Fibroblast of lung (primary cell): ENCODE data around the gene CYGB. TPM values are rescaled to one million over a fixed set of nuclear protein-coding genes. Genes with fewer than 3 reads are reported as not detected.

ENCODE experiments used
- DNase-seq, 2 donors: peaks; one replicate each; pipeline versions ENCODE4 v3.0.0 to v3.0.0-alpha.2; 2010; ENCODE audit warnings: low read depth in 2 of 2
- H2AFZ ChIP-seq: 2 replicates; pipeline ENCODE4 v1.5.1; 2012; ENCODE audit warnings: low read length, control low read depth, inconsistent platforms
- H3K27ac ChIP-seq: 2 replicates; pipeline ENCODE4 v1.5.1; 2011; ENCODE audit warnings: low read length, control low read depth; ENCODE audit not compliant: insufficient read depth
- H3K27me3 ChIP-seq: 2 replicates; pipeline ENCODE4 v1.5.1; 2011; ENCODE audit warnings: mild to moderate bottlenecking, low read length; ENCODE audit not compliant: control insufficient read depth, insufficient read depth
- H3K36me3 ChIP-seq: 2 replicates; pipeline ENCODE4 v1.5.1; 2011; ENCODE audit warnings: low read length; ENCODE audit not compliant: control insufficient read depth, insufficient read depth
- H3K4me1 ChIP-seq: 2 replicates; pipeline ENCODE4 v1.5.1; 2011; ENCODE audit warnings: low read length; ENCODE audit not compliant: control insufficient read depth, insufficient read depth; ENCODE audit errors: extremely low read depth
- H3K4me2 ChIP-seq: 2 replicates; pipeline ENCODE4 v1.5.1; 2011; ENCODE audit warnings: low read length, control low read depth; ENCODE audit not compliant: insufficient read depth; ENCODE audit errors: extremely low read depth
- H3K4me3 ChIP-seq, 4 experiments: fragments of 200-600 bp in 1 of 4; sonication (generic) in 1 of 4; replicated peaks in 1 of 4; 2 replicates each; pipeline ENCODE4 v1.5.1; 2011 to 2016; ENCODE audit warnings: low read length in 4 of 4, low read depth in 3 of 4, mild to moderate bottlenecking in 3 of 4, control low read depth in 2 of 4, inconsistent platforms in 1 of 4, mixed read lengths in 1 of 4; ENCODE audit not compliant: insufficient read depth in 1 of 4; ENCODE audit errors: control extremely low read depth in 1 of 4
- H3K79me2 ChIP-seq: 2 replicates; pipeline ENCODE4 v1.5.1; 2012; ENCODE audit warnings: mild to moderate bottlenecking, low read length, inconsistent platforms; ENCODE audit not compliant: control insufficient read depth, insufficient read depth
- H3K9ac ChIP-seq: 2 replicates; pipeline ENCODE4 v1.5.1; 2011; ENCODE audit warnings: mild to moderate bottlenecking, low read length, control low read depth; ENCODE audit not compliant: insufficient read depth
- H3K9me3 ChIP-seq: 2 replicates; pipeline ENCODE4 v1.5.1; 2012; ENCODE audit warnings: low read depth, low read length; ENCODE audit not compliant: control insufficient read depth, insufficient read depth
- H4K20me1 ChIP-seq: 2 replicates; pipeline ENCODE4 v1.5.1; 2011; ENCODE audit warnings: low read length; ENCODE audit not compliant: control insufficient read depth, insufficient read depth; ENCODE audit errors: extremely low read depth
- EZH2 ChIP-seq: IDR thresholded peaks from 2 replicates; pipeline ENCODE4 v1.5.1; 2012; ENCODE audit warnings: low read length, control low read depth, mild to moderate bottlenecking; ENCODE audit errors: missing control alignments
- polyA plus RNA-seq, 2 donors: library from polyadenylated mRNA; depleted of rRNA in 1 of 2; stranded (reverse) in 1 of 2; unstranded in 1 of 2; fragments of >200 nt; gene quantifications; 2 replicates each; pipeline ENCODE4 v1.2.1, GENCODE V29; 2011 to 2012; ENCODE audit warnings: missing spikeins in 1 of 2
- total RNA-seq: library from RNA; depleted of rRNA; stranded (reverse); fragments of >200 nt; gene quantifications from 2 replicates; pipeline ENCODE4 v1.2.1, GENCODE V29; 2014
- TF ChIP-seq, protein P1 (sequence below), 2 donors: IDR thresholded peaks in 1 of 2; conservative IDR thresholded peaks in 1 of 2; 1 replicate in 1 of 2; 2 replicates in 1 of 2; pipeline ENCODE4 v1.5.1; 2011 to 2012; ENCODE audit warnings: low read length in 2 of 2, control low read depth in 1 of 2, inconsistent platforms in 1 of 2, low read depth in 1 of 2, mild to moderate bottlenecking in 1 of 2

Gene CYGB
- total and polyA plus RNA-seq, 2 donors (not counting 1 experiment from before 2014, with no cell fraction given), result 10.0 to 12.4 TPM

DNA sequence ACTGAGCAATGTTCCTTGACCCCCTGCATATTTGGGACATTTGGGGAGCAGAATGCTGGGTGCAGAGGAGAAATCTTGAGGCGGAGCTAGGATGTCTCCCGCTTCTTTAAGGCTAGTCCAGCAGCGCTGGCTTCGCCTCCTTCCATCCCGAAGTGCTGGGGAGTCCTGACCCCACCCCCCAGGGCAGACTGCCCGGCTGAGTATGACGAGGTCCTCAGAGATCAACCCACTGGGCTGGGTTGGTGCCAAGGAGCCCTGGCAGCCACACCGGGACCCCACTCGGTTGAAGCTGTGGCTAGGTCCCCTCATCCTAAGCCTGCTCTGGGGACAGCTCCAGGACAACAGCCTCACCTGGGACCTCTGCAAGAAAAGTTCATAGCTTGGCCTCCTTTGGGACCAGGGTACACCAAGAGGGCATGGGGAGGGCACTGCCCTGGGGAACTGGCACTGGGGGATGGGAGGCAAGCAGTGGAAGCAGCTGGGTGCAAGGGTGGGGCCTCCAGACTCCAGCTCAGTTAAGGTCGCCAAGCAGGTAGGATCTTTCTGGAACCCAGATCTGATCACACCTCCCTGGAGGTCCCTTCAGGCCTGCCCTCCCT lies 47.3 kb downstream of the CYGB start:
- Histone ChIP-seq H3K79me2 (no peaks in the 10 kb centered on the region), H3K9me3 (no peaks in the 10 kb centered on the region), H4K20me1 (no peaks in the 10 kb centered on the region), H2AFZ (no peak overlapping the region), H3K4me3 (no peak overlapping the region), H3K9ac (no peak overlapping the region), H3K4me2 (no peak overlapping the region), H3K27ac (no peak overlapping the region), H3K36me3 (no peaks in the 10 kb centered on the region), H3K27me3 (no peaks in the 10 kb centered on the region), H3K4me1 (peaks cover 12% of the 10 kb centered on the region)
- DNase-seq, result no peak
- TF ChIP-seq, protein P1, sequence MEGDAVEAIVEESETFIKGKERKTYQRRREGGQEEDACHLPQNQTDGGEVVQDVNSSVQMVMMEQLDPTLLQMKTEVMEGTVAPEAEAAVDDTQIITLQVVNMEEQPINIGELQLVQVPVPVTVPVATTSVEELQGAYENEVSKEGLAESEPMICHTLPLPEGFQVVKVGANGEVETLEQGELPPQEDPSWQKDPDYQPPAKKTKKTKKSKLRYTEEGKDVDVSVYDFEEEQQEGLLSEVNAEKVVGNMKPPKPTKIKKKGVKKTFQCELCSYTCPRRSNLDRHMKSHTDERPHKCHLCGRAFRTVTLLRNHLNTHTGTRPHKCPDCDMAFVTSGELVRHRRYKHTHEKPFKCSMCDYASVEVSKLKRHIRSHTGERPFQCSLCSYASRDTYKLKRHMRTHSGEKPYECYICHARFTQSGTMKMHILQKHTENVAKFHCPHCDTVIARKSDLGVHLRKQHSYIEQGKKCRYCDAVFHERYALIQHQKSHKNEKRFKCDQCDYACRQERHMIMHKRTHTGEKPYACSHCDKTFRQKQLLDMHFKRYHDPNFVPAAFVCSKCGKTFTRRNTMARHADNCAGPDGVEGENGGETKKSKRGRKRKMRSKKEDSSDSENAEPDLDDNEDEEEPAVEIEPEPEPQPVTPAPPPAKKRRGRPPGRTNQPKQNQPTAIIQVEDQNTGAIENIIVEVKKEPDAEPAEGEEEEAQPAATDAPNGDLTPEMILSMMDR (conservative IDR thresholded peaks at IDR 0.05 in 1 of 2, IDR thresholded peaks at IDR 0.05 in 1 of 2; ENCODE audit: low read depth in 1 of 2, low read length in 2 of 2), result no peak
- TF ChIP-seq EZH2, result no peak

DNA sequence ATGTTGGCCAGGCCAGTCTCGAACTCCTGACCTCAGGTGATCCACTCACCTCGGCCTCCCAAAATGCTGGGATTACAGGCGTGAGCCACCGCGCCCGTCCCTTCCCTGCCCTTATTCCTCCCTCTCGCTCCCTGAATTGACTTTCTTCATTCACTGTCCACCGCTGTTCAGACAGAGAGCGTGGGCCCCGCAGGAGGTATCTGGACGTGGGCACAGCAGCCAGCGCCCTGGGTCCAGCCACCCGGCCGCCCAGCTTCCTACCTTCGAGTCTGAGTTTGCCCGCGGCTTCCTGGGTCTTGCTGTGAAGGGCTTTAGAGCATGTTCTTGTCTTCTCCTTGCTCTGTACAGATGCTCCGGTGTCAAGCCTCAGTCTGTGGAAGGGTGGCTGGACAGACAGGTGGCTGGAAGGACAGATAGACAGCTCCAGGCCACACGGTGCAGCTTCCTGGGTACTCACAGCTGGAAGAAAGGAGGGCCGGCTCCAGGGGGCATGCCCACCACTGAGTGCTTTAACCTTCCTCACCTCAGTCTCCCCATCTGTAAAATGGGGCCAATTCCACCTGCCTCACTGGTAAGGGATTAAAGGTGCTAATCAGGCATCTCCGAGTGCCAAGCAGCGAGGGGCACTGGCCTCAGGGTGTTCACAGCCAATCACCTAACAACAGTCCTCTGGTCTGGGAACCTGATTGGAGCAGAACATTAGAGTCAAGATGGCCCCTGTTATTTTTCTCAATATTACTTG lies 49.9 kb downstream of the CYGB start:
- TF ChIP-seq EZH2, result no peak
- TF ChIP-seq, protein P1 (conservative IDR thresholded peaks at IDR 0.05 in 1 of 2, IDR thresholded peaks at IDR 0.05 in 1 of 2; ENCODE audit: low read depth in 1 of 2, low read length in 2 of 2), result no peak
- no peaks in the 10 kb centered on the region for H4K20me1 ChIP-seq
- no peak overlapping the region for H3K9ac ChIP-seq
- H3K36me3 ChIP-seq, result no peaks in the 10 kb centered on the region
- peaks cover 4% of the 10 kb centered on the region for H3K4me1 ChIP-seq
- H3K27me3 ChIP-seq, result no peaks in the 10 kb centered on the region
- H3K79me2 ChIP-seq, result no peaks in the 10 kb centered on the region
- no peak for DNase-seq
- no peak overlapping the region for H3K4me3 ChIP-seq
- no peaks in the 10 kb centered on the region for H3K9me3 ChIP-seq
- no peak overlapping the region for H3K4me2 ChIP-seq
- H2AFZ ChIP-seq, result no peak overlapping the region
- no peak overlapping the region for H3K27ac ChIP-seq

DNA sequence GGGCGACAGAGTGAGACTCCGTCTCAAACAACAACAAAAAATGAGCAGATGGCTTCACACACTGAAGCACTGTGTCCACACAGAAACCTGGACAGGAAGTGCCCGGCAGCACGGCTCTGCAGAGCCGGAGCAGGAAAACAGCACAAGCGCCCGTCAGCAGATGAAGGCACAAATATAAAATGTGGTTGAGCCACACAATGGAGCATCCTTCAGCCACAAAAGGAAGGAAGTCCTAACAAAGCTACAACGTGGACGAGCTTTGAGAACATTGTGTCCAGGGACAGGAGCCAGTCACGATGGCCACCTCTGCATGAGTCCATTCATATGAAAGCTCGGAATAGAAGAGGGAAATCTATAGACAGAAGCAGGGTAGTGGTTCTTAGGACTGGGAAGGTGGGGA lies 51.9 kb downstream of the CYGB start:
- Histone ChIP-seq H3K4me3 (no peak overlapping the region), H3K79me2 (no peaks in the 10 kb centered on the region), H3K4me1 (peaks cover 4% of the 10 kb centered on the region), H3K9ac (no peak overlapping the region), H3K9me3 (no peaks in the 10 kb centered on the region), H3K4me2 (no peak overlapping the region), H3K36me3 (no peaks in the 10 kb centered on the region), H2AFZ (peak overlapping the region; percentile 60), H3K27ac (no peak overlapping the region), H3K27me3 (no peaks in the 10 kb centered on the region), H4K20me1 (no peaks in the 10 kb centered on the region)
- no peak for DNase-seq
- TF ChIP-seq, protein P1 (conservative IDR thresholded peaks at IDR 0.05 in 1 of 2, IDR thresholded peaks at IDR 0.05 in 1 of 2; ENCODE audit: low read depth in 1 of 2, low read length in 2 of 2), result no peak
- TF ChIP-seq EZH2, result no peak
